NAMALWA (cell line): ENCODE results near the gene TMEM169.
"Not testable (repeated sequence)": the region's sequence is repeated elsewhere in the genome, so short reads cannot be mapped to it uniquely, and the experiment has no call there.

Experiments
- DNase-seq: peaks from one replicate; pipeline ENCODE4 v3.0.0-alpha.2; 2015; ENCODE audit warnings: low spot score

TMEM169 gene

DNA sequence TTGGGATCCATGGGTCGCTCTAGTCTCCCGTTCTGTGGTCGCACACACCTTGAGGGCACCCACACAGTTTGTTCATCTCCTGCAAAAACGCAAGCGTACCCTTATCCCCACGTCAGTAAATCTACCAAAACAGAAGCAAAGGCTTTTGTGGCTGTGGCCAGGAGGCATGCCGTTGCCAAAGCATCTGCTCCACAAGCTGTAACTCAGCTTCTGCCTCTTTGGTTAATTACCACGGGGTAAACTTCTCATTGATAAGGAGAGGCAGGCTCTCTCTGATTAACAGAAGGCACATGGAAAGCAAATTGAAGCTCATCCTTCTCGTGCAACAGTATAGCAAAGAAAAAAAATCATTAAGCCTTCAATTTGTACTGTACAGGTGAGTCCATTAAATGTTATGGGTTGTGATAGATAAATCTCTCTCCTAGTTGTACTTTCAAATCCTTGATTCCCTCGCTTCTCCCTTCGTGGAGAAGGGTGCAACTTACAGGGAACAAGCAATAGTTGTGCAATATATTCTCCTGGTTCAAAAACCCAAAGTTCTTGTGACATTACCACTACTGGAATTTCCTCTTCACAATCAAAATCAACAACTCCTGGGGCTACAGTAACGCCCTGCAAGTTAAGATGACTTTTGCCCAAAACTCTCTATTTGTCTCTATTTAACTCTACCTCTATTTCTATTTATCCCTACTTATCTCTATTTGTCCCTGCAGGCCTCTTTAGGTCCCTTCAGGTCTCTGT lies 10.4 kb upstream of the TMEM169 start:
- no peak for DNase-seq

DNA sequence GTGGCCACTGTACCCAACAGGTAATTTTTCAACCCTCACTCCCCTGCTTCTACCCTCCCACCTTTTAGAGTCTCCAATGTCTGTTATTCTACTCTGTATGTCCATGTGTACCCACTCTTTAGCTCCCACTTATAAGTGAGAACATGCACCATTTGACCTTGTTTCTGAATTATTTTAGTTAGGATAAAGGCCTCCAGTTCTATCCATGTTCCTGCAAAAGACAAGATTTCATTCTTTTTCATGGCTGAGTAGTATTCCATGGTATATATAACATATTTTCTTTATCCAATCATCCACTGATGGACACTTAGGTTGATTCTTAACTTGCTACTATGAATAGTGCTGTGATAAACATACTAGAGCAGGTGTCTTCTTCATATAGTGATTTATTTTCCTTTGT lies 9.2 kb upstream of the TMEM169 start:
- DNase-seq: no peak

DNA sequence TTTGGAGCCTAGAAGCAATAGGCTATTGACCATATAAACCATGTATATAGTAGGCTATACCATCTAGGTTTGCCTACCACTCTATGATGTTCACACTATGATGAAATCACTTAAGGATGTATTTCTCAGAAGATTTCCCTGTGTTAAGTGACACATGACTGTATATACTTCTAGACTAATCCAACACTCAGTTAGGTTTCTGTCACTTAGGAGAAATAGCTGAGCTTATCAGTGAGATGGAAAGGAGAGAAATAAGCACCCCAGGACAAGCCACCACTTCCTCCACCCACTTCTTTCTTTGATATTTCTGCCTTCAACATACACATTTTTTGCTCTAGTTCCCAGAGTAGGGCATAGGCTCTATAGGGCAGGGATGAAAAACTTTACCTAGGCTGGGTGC lies 7.9 kb upstream of the TMEM169 start:
- DNase-seq: no peak

DNA sequence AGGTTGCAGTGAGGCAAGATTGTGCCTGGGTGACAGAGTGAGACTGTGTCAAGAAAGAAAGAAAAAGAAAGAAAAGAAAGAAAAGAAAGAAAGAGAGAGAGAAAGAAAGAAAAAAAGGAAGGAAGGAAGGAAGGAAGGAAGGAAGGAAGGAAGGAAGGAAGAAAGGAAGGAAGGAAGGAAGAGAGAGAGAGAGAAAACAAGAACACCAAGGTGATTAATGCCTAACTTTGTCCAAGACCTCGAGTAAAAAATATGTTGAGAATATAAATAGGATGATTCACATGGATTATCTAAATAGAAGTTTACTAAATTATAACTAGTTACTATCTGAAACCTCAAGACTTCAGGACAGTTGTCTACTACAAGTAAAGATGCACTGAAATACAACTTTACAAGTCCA lies 7.3 kb upstream of the TMEM169 start:
- no peak for DNase-seq

DNA sequence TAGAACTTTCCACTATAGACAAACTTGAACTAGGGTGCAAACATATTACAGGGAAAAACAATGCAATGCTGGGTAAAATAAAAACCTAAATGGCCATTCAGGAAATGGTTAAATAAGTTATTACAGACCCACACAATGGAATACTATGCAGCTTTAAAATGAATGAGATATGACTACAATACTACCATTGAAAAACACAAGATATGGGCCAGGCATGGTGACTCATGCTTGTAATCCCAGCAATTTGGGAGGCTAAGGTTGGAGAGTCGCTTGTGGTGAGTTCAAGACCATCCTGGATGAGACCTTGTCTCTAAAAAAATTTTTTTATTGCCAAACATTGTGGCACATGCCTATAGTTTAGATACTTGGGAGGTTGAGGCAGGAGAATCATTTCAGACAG lies 6.9 kb upstream of the TMEM169 start:
- DNase-seq: no peak

DNA sequence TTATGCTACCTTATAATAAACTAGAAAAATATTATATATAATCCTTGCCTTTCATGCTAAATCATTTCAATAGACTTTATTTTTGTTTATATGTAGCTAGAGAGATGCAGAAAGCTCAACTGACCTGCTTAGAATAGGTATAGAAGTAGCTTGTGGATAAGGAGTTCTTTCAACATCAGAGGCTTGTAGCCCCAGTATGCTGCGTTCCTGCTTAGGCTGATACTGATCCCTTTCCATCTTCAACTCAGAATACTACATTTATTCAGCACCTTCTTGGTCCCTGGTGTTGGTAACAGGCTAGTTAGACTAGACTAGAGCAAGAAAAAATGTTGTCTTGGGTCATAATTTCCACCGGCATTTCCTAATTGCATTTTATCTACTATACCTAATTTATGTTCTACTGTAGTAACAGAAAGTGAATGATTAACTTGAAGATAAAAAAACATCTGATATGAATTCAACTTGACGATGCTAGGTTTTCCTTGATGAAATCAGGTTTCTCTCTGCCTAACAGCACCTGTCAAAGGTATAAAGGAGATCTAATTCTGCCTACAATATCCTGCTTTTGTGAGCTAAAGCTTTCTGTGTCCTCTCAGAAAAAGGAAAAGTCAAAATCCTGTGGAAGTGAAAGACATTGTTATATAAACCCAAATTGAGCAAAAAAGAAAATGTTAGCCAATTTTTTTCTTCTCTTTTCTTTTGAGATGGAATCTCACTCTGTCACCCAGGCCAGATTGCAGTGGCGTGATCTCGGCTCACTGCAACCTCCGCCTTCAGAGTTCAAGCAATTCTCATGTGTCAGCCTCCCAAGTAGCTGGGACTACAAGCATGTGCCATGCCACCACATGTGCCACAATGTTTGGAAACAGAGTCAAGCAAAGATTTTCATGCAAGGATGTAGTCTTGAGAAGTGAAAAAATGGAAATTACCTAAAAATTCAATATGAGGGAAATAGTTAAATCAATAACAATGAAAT lies 5.9 kb upstream of the TMEM169 start:
- no peak for DNase-seq

DNA sequence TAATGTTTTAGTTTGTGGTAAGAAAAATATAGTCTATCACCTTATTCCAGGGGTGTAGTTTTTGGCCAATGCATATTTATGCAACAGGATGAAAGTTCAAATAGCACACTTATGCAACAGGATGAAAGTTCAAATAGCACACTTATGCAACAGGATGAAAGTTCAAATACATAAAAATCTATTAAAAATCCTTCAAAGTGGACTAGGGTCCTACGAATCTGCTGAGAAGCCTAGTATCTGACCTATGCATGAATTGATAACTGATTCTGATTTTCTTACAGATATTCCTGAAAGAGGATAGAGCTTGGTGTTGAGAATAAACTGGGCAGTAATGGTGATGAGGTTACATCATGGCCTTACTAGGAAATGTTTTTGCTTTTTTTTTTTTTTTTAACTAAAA lies 2.9 kb upstream of the TMEM169 start:
- no peak for DNase-seq

DNA sequence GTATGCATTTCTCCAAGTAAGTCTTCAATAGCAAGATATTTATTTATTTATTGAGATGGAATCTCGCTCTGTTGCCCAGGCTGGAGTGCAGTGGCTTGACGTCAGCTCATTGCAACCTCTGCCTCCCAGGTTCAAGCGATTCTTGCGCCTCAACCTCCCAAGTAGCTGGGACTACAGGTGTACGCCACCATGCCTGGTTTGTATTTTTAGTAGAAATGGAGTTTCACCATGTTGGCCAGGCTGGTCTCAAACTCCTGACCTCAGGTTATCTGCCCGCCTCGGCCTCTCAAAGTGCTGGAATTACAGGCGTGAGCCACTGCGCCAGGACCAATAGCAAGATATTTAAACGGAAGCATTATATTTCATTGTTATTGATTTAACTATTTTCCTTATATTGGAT lies 1.7 kb upstream of the TMEM169 start:
- DNase-seq: not testable (repeated sequence)

DNA sequence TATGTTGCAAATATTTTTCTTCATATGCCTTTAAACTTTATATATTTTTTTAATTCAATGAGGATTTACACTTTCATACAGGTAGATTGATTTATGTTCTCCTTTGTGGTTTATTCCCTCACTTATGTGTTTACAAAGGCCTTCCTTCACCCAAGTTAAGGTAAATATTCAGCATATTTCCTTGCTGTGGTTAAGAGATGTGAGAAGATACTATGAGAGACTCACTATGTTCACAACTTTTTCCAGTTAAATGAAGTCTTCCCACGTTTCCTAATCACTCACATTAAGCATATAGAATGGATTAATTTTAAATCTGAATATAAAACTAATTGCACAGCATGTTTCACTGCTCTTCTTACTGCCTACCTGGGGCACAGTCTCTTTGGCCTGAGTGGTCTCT lies 707 bp upstream of the TMEM169 start:
- no peak for DNase-seq

DNA sequence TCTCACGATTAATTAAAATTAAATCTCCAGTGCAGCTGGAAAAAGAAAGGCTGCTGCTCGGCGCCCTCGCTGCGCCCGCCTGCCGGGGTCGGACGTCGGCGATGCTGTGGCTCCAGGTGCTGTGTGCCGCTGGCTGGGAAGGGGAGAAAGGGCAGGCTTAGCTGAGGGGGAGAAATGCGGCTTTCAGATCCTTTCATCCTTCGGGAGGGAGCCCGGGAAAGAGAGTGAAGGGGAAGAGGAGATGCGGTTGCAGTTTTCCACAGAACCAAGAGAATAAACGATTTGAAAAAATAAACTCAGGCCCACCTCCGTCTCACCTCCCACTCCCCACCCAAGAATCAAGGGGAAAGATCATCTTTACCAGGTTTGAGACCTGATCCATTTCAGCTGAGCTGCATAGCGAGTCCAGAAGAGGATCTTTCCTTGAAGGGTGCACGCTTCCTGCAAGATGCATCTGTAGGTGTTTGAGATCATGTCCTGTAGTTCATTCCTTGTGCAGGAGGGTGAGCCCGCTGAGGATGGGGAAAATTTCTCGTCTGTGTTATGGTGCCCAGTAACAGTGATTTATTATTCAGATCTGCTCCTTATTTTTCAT lies 495 bp downstream of the TMEM169 start:
- no peak for DNase-seq

DNA sequence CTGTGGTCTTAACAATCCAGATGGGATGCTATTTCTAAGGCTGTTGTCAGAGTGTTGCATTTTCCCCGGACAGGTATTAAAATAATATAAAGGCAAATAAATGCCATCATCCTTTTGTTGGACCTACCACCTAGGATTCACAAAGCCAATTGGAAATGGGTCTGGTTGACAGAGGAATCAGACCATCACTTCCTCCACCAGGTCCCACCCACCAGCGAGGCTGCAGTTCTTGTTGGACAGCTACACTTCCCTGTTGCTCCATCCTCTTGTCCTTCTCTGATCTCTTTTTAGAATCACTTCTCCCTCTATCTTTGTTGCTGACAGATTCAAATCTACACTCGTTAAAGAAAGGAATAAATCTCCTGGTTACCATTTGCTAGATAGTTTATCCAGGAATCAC lies 1.1 kb downstream of the TMEM169 start:
- no peak for DNase-seq

DNA sequence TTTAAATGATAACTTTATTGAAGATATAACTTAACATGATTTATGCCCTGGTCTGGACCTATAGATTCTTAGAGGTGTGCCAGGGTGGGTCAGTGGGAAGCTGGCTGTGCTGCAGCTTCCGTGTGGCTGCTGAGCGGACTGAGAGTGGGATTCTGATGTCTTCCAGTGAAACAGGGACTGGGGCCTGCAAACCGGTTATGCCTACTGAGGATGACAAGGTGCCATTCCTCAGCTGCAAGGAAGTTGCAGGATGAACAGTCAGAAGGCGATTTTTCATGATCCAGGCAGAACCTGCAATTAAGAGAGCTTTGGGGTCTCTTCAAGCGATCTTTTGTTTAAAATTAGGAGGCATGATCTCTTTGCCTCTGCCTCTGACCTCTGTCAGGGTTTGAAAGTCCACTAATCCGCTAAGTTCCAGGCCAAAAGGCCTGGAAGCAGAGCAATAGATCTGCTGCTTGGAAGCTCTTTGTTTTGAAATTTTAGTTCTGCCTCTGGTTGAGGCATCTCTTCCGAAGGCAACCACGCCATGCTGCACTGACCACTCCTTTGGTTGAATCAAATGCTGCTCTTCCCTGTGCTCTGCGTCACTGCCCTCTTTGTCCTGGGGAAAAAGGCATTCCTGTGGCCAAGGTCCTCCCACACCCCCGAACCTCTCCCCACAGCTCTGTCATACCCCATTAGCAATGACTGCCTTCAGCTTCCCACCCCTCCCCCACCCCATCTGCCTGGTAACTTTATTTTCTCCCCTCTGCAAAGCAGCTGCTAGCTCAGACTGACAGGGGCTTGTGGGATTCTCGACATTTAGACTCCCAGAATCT lies 2.0 kb downstream of the TMEM169 start:
- no peak for DNase-seq

DNA sequence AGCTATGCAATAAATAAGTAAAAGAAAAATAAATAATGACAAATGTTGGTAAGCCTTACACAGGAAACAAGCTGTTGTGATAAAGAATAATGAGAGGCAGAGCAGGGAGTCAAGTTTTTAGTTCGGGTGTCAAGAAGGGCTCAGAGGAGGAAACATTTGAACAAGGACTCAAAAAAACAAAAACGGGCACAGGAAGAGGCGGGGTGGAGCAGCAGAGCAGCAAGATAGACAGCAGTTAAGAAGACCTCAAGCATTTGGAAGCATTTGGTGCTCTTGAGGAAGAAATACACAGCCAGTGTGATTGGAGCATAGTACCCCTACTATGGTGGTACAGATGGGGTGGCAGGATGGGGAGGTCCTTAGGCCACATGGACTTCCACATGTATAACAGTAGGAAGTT lies 2.8 kb downstream of the TMEM169 start:
- no peak for DNase-seq

DNA sequence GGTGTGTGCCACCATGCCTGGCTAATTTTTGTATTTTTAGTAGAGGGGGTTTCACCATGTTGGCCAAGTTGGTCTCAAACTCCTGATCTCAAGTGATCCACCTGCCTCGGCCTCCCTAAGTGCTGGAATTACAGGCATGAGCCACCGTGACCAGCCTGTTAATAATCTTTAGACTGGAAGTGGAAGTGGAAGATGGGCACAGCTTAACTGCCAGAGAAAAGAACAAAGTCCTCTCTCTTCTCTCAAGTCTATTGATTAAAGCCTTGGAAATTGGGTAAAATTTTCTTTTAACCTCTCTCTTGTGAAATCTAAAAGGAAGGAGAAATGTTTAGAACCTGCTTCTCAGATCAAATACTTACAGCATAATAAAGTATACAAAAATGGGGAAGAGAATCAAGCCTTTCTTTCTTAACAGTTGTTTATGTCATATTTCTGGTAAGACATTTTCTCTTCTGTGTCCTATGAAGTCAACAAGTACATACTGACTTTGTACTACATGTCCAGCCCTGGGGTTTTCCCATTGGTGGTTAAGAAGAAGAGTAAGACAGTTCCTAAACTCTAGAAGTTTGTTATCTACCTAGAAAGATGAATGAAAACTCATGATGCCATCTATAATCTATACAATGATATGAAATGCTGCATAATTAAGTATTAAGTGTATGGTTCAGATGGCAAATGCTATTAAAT lies 4.6 kb downstream of the TMEM169 start:
- no peak for DNase-seq

DNA sequence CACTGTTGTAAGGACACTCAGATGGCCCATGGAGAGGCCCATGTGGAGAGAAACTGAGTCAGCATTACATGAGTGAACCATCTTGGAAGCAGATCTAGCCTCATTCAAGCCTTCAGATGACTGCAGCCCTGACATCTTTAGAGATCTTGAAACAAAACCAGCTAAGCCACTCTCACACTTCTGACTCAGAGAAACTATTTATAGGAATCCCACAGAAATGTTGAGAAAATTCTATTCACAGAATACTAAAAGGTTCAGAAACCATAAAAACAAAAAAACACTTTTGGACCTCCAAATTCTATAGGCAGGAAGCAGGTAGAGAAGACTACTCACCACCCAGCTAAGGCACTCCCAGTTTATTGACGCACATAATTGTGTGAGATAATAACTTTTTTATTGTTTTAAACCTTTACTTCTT lies 8.7 kb downstream of the TMEM169 start:
- no peak for DNase-seq

DNA sequence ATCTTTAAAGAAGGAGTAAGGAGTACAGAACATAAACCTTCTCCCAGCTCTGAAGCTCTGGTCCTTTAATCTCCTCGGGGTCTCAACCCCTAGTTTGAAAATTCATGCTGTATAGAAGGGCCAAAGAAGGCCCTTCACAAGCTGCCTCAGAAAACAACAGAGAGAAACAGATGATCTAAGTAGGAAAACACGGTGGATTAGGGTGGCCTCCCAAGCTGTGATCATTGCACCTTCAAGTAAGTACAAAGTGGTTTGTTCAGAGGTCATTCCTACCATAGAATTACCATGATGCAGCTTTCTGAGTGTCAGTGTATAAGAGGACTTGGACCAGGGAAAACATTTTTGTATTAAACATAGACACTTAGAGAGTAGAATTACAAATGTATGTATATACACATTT lies 10.9 kb downstream of the TMEM169 start:
- no peak for DNase-seq

DNA sequence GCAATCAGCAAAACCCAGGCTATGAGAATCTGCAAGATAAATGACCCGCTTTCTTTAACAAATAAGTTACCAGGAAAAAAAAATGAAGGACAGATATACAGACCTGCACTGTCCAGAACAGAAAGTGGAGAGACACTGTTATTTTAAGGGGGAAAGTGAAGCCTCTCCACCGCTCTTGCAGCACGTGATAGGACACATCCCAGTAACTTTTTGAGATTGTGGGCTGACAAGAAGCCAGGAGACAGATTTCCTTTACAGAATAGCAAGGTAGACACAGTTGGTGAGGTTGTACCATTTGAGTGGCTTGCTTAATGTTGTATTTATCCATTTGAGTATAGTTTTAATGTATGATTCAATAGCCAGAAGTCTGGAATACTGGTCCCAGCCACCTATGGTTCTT lies 13.0 kb downstream of the TMEM169 start:
- DNase-seq: no peak

DNA sequence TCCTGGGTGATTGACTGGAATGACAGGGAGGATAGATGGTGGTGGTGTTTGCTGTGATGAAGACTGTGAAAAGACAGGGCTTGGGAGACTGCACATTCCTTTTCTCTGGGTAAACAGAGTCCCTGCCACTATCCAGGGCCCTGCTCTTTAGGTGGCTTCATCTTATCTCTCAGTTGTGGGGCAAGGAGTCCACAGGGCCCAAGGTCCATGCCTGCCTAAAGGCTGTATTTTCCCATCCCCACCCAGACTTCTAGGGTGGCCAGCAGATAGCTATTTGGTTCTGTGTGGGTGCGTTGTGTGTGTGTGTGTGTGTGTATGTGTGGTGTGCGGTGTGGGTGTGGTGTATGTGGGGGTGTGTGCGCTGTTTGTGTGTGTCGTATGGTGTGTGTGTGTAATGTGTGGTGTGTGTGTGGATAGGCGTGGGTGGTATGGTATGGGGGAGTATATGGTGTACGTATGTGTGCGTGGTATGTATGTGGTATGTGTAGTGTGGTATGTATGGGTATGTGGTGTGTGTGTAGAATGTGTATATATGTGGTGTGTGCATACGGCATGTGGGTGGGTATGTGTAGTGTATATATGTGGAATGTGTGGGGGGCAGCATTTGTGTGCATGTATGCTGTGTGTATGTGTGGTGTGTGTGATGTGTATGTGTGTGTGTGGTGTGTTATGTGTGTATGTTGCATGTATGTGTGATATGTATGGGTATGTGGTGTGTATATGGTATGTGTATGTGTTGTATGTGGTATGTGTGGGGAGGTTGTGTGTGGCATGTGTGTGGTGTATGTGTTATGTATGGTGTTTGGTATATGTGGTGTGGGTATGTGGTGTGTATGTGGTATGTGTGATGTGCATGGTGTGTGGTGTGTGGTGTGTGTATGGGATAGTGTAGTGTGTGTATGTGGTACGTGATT lies 17.0 kb downstream of the TMEM169 start:
- no peak for DNase-seq

DNA sequence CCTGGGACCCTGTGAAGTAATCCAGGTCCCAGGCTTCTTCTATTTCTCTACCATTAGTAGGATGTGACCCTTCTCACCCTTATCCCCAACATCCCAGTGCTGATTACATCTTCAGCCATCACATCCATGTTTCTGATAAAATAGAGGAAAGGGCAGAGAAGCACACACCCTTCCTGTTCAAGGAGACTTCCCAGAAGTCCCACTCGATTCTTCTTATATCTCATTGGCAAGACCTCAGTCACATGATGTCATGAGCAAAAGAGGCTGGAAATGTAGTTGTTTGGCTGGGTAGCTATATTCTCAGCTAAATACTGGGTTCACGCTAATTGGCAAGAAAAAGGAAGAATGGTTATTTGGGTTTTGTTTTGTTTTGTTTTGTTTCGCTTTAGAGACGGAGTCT lies 19.4 kb downstream of the TMEM169 start:
- no peak for DNase-seq

DNA sequence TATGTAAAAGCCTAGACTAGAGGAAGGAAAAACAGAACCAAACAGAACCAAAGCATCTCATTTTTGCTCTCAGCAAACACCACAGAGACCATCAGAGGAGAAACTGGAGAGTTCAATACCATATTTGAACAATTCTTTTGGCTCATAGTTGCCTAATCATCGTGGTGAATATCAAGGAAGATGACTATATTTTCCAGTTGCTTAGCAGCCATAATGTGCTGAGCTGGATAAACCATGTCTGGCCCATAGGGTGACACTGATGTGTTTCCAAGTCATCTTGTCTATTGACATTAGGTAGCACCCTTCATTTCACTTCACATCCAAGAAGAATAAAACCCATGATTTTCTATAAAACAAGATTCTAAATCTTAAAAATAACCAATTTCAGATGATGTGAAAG lies 21.5 kb downstream of the TMEM169 start:
- DNase-seq: no peak
